GM20431 (cell line): ENCODE results near the gene MYH9.

Experiments
- in situ Hi-C: fragments of 300-500 bp; cut with MseI, MboI; formaldehyde crosslinking; loops from one replicate; pipeline ENCODE4 v1.15.0; 2020; ENCODE audit warnings: low sequenced_read_pairs; ENCODE audit not compliant: unreplicated experiment

Gene MYH9

GRCh38 chr22:36387709-36387958 lies 133 bp downstream of the MYH9 start:
- in situ Hi-C loops: no loop called here

- in situ Hi-C loops: no loop called here
Observed at GRCh38 chr22:36386900-36387708, 663 bp downstream of the MYH9 start.

- in situ Hi-C loops: no loop called here
Observed at GRCh38 chr22:36386351-36386899, 1.3 kb downstream of the MYH9 start.

GRCh38 chr22:36385491-36386350 lies 2.0 kb downstream of the MYH9 start:
- in situ Hi-C loops: no loop called here

DNA sequence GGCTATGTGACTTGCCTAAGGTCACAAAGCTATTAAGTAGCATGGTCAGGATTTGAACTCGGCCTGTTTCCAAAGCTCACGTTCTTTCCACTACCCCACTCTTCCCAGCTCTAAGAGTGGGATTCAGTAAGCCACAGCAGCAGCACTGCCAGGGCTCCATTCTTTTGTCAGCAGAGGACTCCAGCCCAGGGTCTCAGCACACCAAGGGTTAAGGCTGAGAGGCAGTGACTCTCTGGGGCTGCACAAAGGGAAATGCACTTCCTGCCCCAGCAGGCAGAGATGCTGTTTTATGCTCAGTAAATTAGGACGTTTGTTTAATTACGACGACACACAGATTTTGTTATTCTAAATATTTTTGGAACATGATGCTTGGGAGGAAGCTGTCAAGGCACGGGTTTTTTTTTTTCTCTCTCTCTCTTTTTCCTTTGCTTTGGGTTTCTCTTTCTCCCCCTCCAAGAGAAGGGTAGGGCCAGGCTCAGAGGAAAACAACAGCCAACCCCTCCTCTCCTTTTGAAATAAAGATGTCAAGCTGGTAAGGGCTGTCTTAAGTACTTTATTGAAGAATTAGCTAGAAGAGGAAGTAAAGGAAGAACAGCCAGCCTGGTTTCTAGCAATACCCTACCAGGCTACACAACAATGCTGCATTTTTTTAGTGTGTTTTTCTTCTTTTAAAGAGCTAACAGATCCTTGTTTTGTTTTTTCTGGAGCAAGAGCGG lies 2.8 kb downstream of the MYH9 start:
- in situ Hi-C loops: no loop called here

- in situ Hi-C loops: no loop called here
Observed at GRCh38 chr22:36383110-36383581, 4.6 kb downstream of the MYH9 start.

DNA sequence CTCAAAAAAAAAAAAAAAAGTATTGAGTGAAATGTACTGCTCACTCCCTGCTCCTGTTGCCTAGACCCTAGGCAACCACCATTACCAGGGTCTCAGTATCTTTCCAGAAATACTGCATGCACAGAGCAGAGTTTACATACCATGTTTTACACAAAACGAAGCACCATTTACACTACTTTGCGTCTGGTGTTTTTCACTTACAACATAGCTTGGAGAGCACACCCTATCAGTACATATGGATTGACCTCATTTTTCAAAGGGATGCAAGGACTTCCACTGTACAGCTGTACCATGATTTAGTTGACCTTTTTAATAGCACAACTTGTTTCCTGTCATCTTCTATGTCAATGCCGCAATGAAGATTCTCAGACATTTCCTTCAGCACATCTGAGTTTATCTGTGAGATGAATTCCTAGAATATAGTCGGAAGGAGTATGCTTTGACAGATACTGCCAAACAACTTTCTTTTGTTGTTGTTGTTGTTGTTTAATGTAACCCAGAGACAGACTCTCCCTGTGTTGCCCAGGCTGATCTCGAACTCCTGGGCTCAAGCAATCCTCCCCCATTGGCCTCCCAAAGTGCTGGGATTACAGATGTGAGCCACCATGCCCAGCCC lies 6.1 kb downstream of the MYH9 start:
- in situ Hi-C loops: no loop called here

- in situ Hi-C loops: no loop called here
Observed at GRCh38 chr22:36379593-36380361, 8.0 kb downstream of the MYH9 start.

- in situ Hi-C loops: no loop called here
Observed at GRCh38 chr22:36378869-36379217, 8.9 kb downstream of the MYH9 start.

DNA sequence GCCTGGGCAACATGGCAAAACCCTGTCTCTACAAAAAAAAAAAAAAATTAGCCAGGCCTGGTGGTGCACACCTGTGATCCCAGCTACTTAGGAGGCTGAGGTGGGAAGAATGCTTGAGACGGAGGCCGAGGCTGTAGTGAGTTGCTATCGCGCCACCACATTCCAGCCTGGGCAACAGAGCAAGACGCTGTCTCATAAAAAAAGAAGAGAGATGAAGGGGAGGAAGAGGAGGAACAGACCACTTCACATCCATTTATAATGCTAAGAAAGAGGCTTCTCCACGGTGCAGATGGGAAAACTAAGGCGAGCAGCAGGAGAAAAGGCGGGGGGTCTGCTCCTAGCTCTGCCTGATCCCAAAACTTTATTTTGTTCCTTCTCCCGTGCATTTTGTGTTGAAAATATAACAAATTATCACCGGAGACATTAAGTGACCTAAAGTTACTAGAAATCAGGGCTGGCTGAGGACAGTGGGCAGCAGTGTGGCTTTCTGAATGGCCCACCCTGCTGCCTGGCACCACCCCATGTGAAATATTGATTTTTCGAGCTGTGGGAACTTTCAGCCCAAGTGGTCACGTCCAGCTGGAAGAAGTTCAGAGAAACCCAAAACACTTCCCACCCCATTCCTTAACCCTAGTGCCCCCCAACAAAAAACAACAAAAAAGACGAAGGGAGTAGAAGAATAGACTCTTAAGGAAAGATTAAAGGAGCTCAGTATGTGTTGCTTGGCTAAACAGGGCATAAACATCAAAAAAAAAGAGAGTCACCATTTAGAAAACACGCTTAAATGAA lies 9.5 kb downstream of the MYH9 start:
- in situ Hi-C loops: no loop called here

DNA sequence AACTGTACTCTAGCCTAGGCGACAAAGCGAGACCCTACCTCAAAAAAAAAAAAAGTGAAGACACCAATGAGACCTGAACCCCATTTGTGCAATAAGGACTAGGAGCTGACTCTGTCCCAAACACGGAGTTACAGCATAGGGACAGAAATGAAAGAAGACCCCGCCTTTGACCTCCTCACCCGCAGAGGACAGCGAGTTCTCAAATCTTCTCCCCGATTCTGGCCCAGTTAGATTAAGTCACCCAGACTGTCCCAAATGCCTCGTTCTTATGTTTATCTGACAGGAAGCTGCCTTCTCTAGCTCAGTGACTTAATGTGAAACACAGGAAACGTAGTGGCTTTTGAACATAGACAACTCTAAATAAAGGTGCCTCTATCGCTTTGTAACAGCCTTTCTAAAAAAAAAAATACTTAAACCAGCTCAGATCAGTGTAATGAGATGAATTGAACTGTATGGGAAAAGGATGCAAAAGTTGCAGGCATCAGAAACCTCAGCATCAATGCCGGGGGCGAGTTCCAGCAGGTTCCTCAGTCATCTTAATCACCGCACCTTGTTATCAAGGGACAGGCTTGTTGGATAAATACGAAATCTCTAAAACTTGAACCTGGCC lies 10.6 kb downstream of the MYH9 start:
- in situ Hi-C loops: no loop called here

- in situ Hi-C loops: no loop called here
Observed at GRCh38 chr22:36376265-36376664, 11.5 kb downstream of the MYH9 start.

DNA sequence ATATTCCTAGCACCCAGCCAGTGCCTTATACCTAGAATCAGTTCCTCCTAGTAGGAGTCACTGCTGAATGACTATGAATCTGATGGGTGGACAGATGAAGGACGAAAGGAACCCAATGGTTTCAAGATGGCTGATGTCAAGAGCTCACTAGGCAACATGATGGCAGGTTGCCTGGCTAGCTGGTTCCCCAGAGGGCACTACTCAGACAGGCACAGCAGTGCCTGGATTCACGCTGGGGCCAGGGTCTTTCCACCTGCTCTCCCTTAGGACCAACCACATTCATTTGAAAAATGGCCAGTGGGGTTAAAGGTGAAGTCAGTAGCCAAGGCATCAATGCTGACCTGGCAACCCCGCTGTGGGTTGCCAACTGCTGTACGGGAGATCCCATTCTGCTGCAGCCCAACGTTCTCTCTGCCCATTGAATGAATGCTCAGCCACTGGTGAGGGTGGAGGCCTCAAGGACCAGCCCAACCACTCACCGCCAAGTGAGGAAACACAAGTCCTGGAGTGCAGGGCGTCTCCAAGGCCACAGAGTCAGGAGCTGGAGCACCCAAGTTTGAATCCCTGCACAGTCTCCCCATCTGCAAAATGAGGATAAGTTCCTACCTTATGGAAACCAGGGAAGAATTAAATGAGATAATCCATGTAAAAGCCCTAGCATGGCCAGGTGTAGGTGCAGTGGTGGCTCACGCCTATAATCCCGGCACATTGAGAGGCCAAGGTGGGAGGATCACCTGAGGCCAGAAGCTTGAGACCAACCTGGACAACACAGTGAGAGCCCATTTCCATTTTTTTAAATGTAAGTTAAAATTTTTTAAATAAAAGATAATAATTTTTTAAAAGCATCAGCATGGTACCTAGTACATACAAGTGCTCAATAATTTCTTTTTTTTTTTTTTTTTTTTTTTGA lies 12.4 kb downstream of the MYH9 start:
- in situ Hi-C loops: no loop called here

DNA sequence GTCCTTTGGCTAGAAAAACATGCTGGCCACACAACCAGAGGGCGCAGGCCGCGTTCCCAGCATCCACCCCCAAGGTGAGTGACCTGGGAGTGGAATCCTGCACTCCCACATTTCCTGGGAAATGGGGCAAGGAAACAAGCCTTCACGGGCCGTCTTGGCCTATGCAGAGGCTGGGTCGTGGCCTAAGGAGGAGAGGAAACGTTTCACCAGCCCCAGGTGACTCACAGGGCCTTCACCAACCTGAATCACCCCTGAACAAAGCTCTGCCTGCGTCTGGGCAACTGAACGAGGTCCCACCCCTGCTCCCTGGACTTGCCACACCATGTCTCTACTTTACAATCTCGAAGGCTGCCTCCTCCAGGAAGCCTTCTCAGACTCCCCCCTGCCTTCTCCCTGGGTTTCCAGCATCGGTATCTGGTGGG lies 13.2 kb downstream of the MYH9 start:
- in situ Hi-C loops: no loop called here

- in situ Hi-C loops: no loop called here
Observed at GRCh38 chr22:36373258-36373579, 14.5 kb downstream of the MYH9 start.

DNA sequence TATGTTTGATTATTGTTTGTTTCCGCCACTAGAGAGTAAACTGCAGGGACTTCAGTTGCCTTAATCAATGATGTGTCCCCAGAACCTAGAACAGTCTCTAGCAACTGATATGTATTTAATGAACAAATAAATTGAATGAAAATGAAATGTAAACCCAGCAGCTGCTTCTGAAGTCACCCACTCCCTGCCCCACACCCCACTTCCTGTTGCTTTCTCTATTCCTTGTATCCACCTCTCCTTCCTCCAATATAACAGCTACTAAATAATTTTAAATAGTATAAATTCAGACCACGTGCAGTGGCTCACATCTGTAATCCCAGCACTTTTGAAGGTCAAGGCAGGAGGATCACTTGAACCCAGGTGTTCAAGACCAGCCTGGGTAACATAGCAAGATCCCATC lies 15.8 kb downstream of the MYH9 start:
- in situ Hi-C loops: no loop called here
